Measurements from ENCODE around the gene THRB.

DNA sequence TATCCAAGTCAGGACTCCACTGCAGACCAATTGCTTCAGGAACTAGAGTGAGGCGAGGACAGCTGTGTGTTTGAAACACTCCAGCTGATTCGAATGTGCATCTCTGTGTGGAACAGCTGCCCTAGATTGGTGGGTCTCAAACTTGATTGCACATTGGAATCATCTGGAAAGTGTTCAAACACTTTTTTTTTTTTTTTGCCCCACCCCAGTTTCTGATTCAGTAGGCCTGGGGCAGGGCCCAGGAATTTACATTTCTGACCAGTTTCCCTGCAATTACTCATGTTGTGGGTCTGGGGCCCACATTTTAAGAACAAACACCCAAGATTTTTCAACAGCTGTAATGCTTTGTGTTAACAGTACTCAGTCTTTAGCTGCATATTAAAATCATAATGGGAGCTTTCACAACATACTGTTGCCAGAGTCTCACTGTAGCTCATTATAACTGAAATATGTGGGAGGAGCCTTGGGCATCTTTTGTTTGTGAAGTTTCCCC is 392.9 kb downstream of the THRB start:
- TF ChIP-seq CTCF (IDR thresholded peaks at IDR 0.05; ENCODE audit: extremely low read depth in 1 of 2, insufficient read depth in 1 of 2, low read depth in 1 of 2, low read length in 2 of 2) (no peak), MAX (IDR thresholded peaks at IDR 0.05; ENCODE audit: insufficient read depth, insufficient read length) (no peak), POLR2A (IDR thresholded peaks at IDR 0.05; ENCODE audit: low read depth, low read length) (no peak), FOS (IDR thresholded peaks at IDR 0.05; ENCODE audit: borderline replicate concordance, insufficient read depth, low read length) (no peak), GATA2 (IDR thresholded peaks at IDR 0.05; ENCODE audit: insufficient read depth, insufficient read length, low read depth, low read length) (no peak)

Measured in endothelial cell of umbilical vein (primary cell).